WTC11 (cell line): Measurements from ENCODE around the gene PSENEN.

Experiments used
- JUN ChIP-seq: sonication (generic); formaldehyde crosslinking; IDR thresholded peaks from 2 replicates; pipeline ENCODE4 v1.8.0; 2023; ENCODE audit warnings: mild to moderate bottlenecking, missing genetic modification reagents
- TF ChIP-seq, protein P1 (sequence below): fragments of 200-600 bp; IDR thresholded peaks from 2 replicates; pipeline ENCODE4 v1.8.0; 2022; ENCODE audit warnings: antibody characterized with exemption

DNA sequence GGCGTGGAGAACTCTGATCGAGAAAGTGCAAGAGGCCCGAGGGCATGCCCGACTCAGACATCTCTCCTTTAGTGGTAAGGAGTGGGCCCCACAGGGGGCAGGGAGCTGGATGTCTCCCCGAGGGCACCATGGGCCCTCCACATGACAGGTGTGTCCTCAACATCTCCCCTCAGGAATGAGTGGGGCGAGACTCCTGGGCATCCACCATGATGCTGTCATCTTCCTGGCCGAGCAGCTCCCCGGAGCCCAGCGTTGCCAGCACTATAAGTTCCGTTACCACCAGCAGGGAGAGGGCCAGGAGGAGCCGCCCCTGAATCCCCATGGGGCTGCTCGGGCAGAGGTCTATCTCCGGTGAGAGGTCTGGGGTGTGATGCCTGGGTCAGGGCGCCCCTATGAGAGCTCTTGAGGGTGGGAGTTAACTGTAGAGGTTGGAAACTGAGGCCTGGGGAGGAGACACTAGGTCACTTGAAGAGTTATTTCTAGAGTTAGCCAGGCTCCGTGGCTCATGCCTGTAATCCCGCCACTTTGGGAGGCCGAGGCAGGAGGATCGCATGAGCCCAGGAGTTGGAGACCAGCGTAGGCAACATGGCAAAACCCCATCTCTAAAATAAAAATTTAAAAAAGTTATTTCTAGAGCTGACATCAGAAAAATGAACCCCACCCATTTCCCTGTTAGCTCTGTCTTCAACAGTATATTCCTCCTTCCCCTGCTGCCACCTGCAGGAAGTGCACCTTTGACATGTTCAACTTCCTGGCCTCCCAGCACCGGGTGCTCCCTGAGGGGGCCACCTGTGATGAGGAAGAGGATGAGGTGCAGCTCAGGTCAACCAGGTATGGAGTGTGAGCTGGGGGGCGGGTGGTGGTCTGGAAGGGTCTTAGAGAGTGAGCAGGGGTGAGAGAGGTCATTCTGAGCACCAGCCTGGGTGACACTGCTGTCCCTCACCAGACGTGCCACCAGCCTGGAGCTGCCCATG lies 8.3 kb upstream of the PSENEN start:
- TF ChIP-seq, protein P1, sequence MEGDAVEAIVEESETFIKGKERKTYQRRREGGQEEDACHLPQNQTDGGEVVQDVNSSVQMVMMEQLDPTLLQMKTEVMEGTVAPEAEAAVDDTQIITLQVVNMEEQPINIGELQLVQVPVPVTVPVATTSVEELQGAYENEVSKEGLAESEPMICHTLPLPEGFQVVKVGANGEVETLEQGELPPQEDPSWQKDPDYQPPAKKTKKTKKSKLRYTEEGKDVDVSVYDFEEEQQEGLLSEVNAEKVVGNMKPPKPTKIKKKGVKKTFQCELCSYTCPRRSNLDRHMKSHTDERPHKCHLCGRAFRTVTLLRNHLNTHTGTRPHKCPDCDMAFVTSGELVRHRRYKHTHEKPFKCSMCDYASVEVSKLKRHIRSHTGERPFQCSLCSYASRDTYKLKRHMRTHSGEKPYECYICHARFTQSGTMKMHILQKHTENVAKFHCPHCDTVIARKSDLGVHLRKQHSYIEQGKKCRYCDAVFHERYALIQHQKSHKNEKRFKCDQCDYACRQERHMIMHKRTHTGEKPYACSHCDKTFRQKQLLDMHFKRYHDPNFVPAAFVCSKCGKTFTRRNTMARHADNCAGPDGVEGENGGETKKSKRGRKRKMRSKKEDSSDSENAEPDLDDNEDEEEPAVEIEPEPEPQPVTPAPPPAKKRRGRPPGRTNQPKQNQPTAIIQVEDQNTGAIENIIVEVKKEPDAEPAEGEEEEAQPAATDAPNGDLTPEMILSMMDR = no peak
- TF ChIP-seq JUN (CRISPR knock-in tag) = no peak
